Retinal pigment epithelial cell (primary cell): ENCODE results near the gene RASGRP2.

ENCODE experiments used
- DNase-seq: peaks from one replicate; pipeline ENCODE4 v3.0.0-alpha.2; 2010; ENCODE audit warnings: low read depth
- H3K4me3 ChIP-seq: 2 replicates; pipeline ENCODE4 v1.5.1; 2011; ENCODE audit warnings: mild to moderate bottlenecking, low read length, control low read depth, moderate library complexity
- TF ChIP-seq, protein P1 (sequence below): conservative IDR thresholded peaks from 2 replicates; pipeline ENCODE4 v1.5.1; 2011; ENCODE audit warnings: low read depth, low read length, control low read depth, inconsistent platforms

The RASGRP2 gene

DNA sequence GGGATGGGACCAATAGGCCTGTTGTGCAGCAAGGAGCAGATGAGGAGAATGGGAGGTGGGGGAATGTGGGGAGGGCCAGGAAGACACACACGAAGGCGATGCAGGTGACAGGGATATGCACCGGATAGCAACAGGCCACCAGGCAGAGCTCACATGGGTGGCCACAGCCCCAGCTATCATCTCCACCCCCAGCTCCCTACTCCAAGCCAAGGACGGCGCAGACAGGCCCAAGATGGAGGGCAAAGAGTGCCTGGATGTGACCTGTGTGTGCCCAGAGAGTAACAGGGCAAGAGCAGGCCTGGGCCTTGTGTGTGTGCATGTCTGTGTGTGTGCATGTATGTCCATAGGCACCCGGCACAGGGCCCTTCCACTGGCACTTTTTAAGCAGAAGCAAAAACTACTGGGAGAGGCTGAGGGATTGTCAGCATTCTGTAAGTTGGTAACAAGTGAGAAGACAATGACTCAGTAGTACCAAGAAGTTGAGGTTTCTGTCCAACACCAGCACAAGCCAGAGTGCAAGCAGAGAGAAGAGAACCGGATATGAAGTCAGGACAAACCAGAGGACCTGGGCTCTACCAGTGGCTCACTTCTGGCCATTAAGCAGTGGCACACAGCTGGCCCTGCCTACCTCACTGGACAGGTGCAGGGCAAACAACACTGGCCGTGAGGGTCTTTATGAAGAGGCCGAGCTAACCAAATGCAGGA lies 57.3 kb downstream of the RASGRP2 start:
- no peak overlapping the region for H3K4me3 ChIP-seq
- no peak for DNase-seq
- TF ChIP-seq, protein P1, sequence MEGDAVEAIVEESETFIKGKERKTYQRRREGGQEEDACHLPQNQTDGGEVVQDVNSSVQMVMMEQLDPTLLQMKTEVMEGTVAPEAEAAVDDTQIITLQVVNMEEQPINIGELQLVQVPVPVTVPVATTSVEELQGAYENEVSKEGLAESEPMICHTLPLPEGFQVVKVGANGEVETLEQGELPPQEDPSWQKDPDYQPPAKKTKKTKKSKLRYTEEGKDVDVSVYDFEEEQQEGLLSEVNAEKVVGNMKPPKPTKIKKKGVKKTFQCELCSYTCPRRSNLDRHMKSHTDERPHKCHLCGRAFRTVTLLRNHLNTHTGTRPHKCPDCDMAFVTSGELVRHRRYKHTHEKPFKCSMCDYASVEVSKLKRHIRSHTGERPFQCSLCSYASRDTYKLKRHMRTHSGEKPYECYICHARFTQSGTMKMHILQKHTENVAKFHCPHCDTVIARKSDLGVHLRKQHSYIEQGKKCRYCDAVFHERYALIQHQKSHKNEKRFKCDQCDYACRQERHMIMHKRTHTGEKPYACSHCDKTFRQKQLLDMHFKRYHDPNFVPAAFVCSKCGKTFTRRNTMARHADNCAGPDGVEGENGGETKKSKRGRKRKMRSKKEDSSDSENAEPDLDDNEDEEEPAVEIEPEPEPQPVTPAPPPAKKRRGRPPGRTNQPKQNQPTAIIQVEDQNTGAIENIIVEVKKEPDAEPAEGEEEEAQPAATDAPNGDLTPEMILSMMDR = no peak

DNA sequence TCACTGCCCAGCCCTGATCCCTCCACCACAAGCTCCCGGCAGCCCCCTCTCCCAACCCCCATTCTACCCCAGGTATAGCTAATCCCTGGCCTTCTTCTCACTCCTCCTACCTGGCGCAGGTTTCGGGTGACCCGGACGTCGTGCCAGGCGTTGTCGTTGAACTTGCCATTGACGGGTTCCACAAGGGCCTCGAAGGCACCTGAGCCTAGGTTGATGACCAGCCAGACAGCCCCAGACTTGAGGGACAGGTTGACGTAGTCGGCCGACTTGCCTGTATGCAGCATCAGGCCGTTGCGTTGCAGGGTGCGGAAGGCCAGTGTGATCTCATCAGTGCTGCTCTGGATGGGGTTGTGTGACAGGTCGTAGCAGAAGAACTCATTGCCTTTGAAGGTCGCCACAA lies 58.4 kb downstream of the RASGRP2 start:
- no peak overlapping the region for H3K4me3 ChIP-seq
- TF ChIP-seq, protein P1 = no peak
- no peak for DNase-seq

DNA sequence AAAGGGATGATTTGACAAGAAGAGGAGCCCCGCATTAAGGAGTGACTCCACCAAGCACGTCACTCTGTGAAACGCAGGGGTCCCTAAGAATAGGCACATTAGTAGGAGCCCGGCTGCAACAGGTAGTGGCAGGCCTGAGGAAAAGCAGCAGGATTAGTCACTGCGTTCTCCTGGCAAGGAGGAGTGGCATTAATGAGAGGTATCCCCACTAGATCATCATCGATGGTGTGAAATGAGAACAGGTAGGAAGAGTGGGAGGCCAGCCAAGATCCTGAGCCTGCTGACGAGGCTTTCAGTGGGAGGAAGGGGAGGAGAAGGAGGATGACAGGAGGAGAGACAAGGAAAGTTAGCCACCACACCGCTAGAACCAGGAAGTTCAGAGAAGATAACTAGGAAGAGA lies 59.6 kb downstream of the RASGRP2 start:
- DNase-seq = no peak

DNA sequence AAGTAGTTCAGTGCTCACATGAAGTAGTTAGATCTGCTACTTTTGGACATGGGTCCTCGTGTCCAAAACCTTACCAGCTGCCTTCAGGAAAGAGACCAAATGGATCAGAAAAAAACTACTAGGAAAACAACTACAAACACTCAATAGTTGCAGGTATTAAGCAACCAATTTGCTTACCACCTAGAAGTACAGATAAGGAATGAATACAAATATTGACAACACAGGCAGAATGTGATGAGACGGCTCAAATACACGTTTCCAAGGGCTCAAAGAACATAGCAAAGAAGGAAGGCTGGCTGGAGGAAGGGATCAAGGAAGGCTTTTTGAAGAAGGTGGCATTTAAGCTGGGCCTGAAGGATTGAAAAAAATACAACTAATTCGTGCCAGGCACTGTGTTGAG lies 62.8 kb downstream of the RASGRP2 start:
- H3K4me3 ChIP-seq = no peak overlapping the region
- TF ChIP-seq, protein P1 = no peak
- DNase-seq = no peak

More for the DNA sequence above, 59.6 kb downstream of the RASGRP2 start:
- no peak overlapping the region for H3K4me3 ChIP-seq
- TF ChIP-seq, protein P1 = no peak

DNA sequence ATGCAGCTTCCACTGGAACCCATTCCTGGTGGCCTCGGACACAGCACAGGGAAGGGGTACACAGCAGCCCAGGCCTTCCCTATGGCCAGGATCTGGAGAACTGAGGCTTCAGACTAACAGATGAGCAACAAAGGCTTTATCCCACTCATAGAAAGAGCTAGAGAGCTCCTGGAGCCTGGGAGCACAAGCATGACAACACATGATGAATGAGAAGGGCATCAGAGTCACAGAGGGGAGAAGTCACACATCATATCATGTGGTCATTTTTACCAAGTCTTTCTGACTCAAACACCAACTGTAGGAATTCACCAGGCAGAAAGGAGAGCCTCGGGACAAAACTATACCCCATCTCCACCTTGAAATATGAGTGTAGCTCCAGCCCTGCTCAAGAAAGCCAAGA lies 64.1 kb downstream of the RASGRP2 start:
- TF ChIP-seq, protein P1 = no peak
- H3K4me3 ChIP-seq = no peak overlapping the region
- no peak for DNase-seq

DNA sequence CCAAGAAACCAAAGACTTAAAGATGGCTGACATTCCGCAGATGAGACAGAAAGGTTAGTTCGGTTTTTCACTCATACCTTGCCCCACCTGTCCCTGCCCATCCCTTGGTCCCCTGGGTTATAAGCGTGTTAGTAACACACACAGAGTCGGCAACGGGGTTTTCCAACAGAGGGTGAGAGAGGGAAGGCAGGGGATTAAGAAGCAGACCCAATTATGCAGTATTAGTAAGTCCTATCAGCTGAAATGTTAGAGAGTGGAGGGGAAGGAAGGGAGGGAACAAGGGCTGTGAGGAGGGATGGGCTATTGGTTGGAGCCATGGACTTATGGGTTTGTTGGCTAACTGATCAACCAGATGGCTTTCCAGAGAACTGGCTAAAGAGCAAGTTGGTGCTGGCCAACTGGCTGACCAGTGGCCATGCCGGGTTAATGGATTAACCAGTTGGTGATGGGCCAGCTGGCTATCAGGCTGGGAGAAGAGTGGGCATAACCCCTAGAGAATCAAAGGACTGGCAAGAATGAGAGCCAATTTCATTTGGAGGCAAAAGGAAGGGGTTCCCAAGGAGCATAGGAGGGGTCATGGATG lies 66.4 kb downstream of the RASGRP2 start:
- DNase-seq = peak; percentile 16
- no peak overlapping the region for H3K4me3 ChIP-seq
- TF ChIP-seq, protein P1 = no peak
